SH-SY5Y (cell line): ENCODE data around the gene EIF5.
A peak's percentile ranks its signal among the peaks of the same experiment; 100 is the strongest.

Experiments used
- GATA2 ChIP-seq: IDR thresholded peaks from 2 replicates; pipeline ENCODE4 v1.6.1; 2011; ENCODE audit warnings: mild to moderate bottlenecking, low read depth, low read length
- GATA3 ChIP-seq: IDR thresholded peaks from 2 replicates; pipeline ENCODE4 v1.6.1; 2011; ENCODE audit warnings: low read depth, mild to moderate bottlenecking, low read length, moderate library complexity

Gene EIF5

DNA sequence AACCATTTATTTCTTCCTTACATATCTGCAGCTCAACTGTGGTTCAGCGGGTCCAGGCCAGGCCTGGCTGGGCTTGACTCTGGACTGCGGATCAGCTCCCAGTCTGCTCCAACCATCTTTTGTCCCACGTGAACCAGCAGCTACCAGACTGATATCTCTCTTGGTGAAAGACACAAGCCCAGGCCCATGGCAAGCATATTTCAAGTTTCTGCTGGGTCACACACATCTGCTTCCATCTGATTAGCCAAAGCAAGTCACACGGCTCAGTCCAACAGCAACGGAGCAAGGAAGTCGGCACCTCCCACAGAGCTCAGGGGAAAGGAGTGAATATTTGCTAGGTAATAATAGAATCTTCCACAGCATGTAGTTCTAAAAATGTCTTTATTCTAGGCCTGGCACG lies 26.5 kb downstream of the EIF5 start:
- TF ChIP-seq GATA2 (no peak), GATA3 (no peak)

DNA sequence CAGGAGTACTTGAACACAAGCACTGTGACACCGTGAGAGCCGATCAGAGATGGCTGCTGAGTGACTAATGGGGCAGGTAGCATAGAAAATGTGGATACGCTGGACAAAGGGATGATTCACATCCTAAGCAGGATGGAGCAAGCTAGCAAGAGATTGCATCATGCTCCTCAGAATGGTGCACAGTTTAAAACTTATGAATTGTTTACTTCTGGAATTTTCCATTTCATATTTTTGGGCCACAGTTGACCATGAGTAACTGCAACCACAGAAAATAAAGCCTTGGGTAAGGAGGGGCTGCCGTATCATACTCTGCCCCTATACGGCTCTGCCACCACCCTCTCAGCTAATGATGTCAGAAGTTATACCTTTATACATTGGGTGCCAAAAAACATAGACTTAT lies 27.8 kb downstream of the EIF5 start:
- TF ChIP-seq GATA2 (no peak), GATA3 (no peak)

- TF ChIP-seq GATA2, result no peak
- no peak for TF ChIP-seq GATA3
Measured at GRCh38 chr14:103362780-103363179, 28.7 kb downstream of the EIF5 start.

GRCh38 chr14:103366741-103367140 lies 32.7 kb downstream of the EIF5 start:
- TF ChIP-seq GATA3 (no peak), GATA2 (no peak)

GRCh38 chr14:103367995-103368394 lies 34.0 kb downstream of the EIF5 start:
- TF ChIP-seq GATA2 (no peak), GATA3 (no peak)

DNA sequence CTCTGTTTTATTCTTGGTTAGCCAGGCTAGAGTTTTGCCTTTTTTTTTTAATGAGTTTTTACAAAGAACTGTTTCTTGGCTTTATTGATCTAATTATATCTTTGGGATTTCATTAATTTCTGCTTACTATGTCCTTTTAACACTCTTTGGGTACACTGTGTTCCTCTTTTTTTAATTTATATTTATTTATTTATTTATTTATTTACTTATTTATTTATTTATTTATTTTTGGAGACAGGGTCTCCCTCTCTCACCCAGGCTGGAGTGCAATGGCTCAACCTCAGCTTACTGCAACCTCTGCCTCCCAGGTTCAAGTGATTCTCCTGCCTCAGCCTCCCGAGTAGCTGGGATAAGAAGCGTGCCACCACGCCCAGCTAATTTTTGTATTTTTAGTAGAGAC lies 36.0 kb downstream of the EIF5 start:
- TF ChIP-seq GATA3 (no peak), GATA2 (no peak)

DNA sequence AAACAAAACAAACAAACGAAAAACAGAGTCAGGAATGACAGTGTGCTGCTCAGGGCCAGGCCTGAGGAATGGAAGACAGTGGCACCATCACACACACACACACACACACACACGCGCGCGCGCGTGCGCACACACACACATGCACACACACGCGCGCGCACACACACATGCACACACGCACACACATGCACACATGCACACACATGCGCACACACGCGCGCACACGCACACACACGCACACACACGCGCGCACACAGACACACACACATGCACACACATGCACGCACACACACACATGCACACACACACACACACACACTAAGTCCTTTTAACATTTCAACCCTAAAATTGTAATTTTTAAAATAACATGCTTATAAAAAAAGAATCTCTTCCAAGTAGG lies 38.0 kb downstream of the EIF5 start:
- TF ChIP-seq GATA2 (no peak), GATA3 (no peak)

GRCh38 chr14:103372552-103373304 lies 38.7 kb downstream of the EIF5 start:
- TF ChIP-seq GATA3 (no peak), GATA2 (no peak)

- TF ChIP-seq GATA2 (peak; percentile 76), GATA3 (no peak)
Measured at GRCh38 chr14:103374121-103374520, 40.1 kb downstream of the EIF5 start.

DNA sequence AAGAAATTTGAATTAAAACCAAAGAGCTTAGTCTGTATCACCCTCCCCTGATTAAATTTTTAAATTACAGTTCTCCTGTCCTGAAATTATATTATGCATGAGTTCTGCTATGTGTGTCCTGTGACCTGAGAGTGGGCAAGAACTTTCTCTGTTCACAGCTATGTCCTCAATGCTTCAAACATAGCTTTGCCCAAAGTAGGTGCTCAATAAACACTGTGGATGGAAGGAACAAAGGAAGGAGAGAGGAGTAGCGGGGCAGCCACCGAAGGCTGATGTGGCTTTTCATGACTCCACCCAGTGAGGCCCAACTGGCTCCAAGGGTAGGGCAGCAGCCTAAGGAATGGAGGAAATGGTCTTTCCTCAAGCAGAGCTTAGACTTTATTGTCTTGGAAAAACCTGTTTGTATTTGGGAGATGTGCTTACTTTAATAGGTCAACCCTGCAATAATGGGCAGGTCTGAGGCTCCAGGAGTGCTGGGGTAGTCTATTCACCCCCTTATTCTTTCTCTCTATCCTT lies 43.5 kb downstream of the EIF5 start:
- TF ChIP-seq GATA3 (no peak), GATA2 (no peak)

GRCh38 chr14:103378038-103378854 lies 44.2 kb downstream of the EIF5 start:
- TF ChIP-seq GATA2 (no peak), GATA3 (no peak)

DNA sequence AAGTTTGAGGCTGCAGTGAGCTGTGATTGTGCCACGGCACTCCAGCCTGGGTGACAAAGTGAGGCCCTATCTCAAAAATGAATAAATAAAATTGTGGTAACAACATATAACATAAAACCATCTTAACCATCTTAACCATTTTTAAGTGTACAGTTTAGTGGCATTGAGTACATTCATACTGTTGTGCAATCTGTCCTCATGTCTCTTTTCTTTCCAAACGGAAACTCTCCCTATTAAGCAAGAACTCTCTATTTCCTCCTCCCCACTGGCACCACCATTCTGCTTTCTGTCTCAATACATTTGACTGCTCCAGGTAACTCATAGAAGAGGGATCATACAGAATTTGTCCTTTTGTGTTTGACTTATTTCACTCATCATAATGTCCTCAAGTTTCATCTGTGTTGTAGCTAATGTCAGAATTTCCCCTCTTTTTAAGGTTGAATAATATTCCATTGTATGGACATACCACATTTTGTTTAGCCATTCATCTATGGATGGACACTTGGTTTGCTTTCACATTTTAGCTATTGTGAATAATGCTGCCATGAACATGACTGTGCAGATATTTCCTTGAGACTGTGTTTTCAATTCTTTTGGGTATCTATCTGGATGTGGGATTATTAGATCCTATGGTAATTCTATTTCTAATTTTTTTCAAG lies 46.8 kb downstream of the EIF5 start:
- TF ChIP-seq GATA3, result no peak
- TF ChIP-seq GATA2, result no peak

DNA sequence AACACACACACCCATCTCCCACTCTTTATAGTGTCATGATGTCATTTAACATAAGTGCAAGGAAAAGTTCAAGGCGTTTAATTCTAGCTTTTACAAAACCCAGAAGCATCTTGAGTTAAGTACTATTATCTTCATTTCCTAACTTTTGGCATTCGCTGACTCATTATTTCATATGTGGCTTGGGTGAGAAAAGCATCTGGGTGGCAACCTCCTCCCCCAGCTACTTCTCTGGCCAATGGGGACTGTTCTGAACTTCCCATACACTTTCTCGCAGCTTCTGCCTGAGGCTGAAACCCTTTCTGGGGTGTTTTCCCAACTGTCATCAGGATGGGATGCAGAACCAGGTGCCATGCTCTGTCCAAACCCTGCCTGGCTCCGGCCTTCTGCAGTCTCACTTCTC lies 48.3 kb downstream of the EIF5 start:
- TF ChIP-seq GATA2, result no peak
- no peak for TF ChIP-seq GATA3

DNA sequence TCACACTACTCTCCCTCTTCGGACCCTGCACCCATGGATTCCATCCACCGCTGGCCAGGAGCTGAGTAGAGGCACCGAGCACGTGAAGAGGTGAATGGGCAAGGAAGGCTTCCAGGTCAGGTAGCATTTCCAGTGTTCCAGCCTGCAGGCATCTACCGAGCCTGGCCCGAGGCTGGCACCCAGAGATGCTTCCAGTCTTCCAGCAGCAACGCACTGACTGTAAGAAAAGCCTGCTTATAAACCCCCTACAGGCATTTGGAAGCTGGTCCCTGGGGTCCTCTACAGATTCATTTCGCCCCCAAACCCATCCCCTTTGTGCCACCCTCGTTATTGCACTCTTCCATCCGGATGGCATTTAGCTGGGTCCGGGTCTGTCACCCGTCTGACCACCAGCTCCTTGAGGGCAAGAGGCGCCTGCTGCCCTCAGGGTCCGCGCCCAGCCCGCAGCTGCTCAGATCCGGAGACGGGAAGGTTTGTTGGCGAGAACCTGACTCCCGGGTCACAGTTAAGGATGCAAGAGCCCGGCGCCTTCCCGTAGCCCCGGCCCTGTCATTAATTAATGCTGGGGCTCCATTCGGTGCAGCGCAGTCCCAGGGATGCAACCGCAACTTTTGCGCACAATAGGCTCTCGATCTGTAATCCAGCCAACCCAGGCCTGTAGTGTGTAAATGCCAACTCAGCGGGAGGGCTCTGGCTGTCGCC lies 50.6 kb downstream of the EIF5 start:
- no peak for TF ChIP-seq GATA2
- TF ChIP-seq GATA3, result no peak
